Upper lobe of left lung (tissue), 6 donors: Measurements from ENCODE around the gene PLSCR1. TPM values are rescaled to one million over a fixed set of nuclear protein-coding genes. Genes with fewer than 3 reads are reported as not detected.

Experiments
- ATAC-seq, 2 donors: fragments of 200-7000 bp; cut with Tn5 transposase; one replicate each; pipeline ENCODE4 v1.9.1; 2022; ENCODE audit warnings: mild to moderate bottlenecking in 2 of 2, moderate library complexity in 2 of 2; ENCODE audit not compliant: low FRiP score in 2 of 2
- DNase-seq, 2 donors: peaks; one replicate each; pipeline ENCODE4 v3.0.0-alpha.2; 2019 to 2020
- H3K27ac ChIP-seq, 4 donors: fragments of 200-600 bp; sonication (generic); one replicate each; pipeline ENCODE4 v1.5.1; 2016 to 2019
- H3K27me3 ChIP-seq, 4 donors: fragments of 200-600 bp; sonication (generic); one replicate each; pipeline ENCODE4 v1.5.1; 2017 to 2019
- H3K36me3 ChIP-seq, 4 donors: fragments of 200-600 bp; sonication (generic); one replicate each; pipeline ENCODE4 v1.5.1; 2016 to 2019
- H3K4me1 ChIP-seq, 4 donors: fragments of 200-600 bp; sonication (generic); one replicate each; pipeline ENCODE4 v1.5.1; 2018 to 2019
- H3K4me3 ChIP-seq, 4 donors: fragments of 200-600 bp; sonication (generic); one replicate each; pipeline ENCODE4 v1.5.1; 2017 to 2019; ENCODE audit warnings: mild to moderate bottlenecking in 2 of 4, moderate library complexity in 1 of 4
- H3K9me3 ChIP-seq, 4 donors: fragments of 200-600 bp; sonication (generic); one replicate each; pipeline ENCODE4 v1.5.1; 2018 to 2019
- CTCF ChIP-seq, 6 experiments: fragments of 450-650 bp in 4 of 6; fragments of 200-600 bp in 2 of 6; sonication (generic) in 2 of 6; IDR thresholded peaks; one replicate each; pipeline ENCODE4 v1.5.1; 2016 to 2019; ENCODE audit warnings: antibody characterized with exemption in 6 of 6
- EP300 ChIP-seq, 4 donors: sonication (generic); formaldehyde crosslinking; IDR thresholded peaks; one replicate each; pipeline ENCODE4 v1.5.1; 2017; ENCODE audit warnings: antibody characterized with exemption in 4 of 4, control low read depth in 2 of 4
- POLR2A ChIP-seq, 4 donors: fragments of 450-650 bp; IDR thresholded peaks; one replicate each; pipeline ENCODE4 v1.5.1; 2016 to 2017; ENCODE audit warnings: antibody characterized with exemption in 4 of 4, mild to moderate bottlenecking in 2 of 4
- POLR2AphosphoS5 ChIP-seq, 2 donors: sonication (generic); formaldehyde crosslinking; IDR thresholded peaks; one replicate each; pipeline ENCODE4 v1.5.1; 2017; ENCODE audit warnings: antibody characterized with exemption in 2 of 2
- WGBS, 2 donors: methylation state at CpG; one replicate each; pipeline ENCODE4 v1.1.5; 2017 to 2018; 5-methylcytosine and 5-hydroxymethylcytosine counted together
- total RNA-seq, 6 donors: library from RNA; depleted of rRNA in 4 of 6; stranded (reverse); fragments of >200 nt in 4 of 6; gene quantifications; one replicate each; pipeline versions ENCODE4 v1.1.0 to v1.2.1, GENCODE V29; 2016 to 2021
- donor health status: DM: no; HTN: no; CAD: no; lungs with moderate emphysema.
- donor health status: DM: no; HTN: yes; CAD: no; lungs with severe emphysema.

PLSCR1 gene
- total RNA-seq, 6 donors from 2014 or later = 77.4 to 173 (median 97.0) TPM

DNA sequence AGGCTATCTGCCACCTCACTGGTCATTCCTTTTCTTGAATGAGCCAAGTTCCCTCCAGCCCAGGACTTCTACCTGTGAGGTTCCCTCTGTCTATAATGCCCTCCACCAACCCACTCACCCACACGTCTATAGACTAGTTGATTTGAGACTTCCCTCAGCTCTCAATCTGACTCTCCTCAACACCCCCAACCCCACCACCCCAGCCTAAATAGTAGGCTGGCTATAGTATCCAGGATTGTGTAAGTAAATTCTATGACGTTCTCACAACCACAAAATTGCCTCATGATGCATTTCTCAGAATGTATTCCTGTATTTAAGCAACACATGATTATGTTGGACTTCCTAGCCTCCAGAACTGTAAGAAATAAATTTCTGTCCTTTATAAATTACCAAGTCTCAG, 2.2 kb downstream of the PLSCR1 start:
- Histone ChIP-seq H3K4me1 (peaks cover 29 to 52% (median 42%) of the 10 kb centered on the region in 4 donors), H3K4me3 (peak overlapping the region in 3 of 4 donors; percentile 67 to 84 (median 73)), H3K27ac (peak overlapping the region; percentile 47 to 100 (median 97)), H3K27me3 (no peaks in the 10 kb centered on the region), H3K9me3 (no peaks in the 10 kb centered on the region), H3K36me3 (peaks cover 0 to 9% (median 0%) of the 10 kb centered on the region in 4 donors)
- 53 to 57% methylated on average over 2 of the region's 2 CpGs for WGBS, 2 donors
- ATAC-seq (no peak), DNase-seq (no peak)
- TF ChIP-seq CTCF (IDR thresholded peaks at IDR 0.05) (no peak), POLR2AphosphoS5 (IDR thresholded peaks at IDR 0.05) (peak in 1 of 2 donors; percentile 86), EP300 (IDR thresholded peaks at IDR 0.05) (peak in 2 of 4 donors; percentile 20 to 68), POLR2A (IDR thresholded peaks at IDR 0.05) (peak in 2 of 4 donors; percentile 24 to 60)

DNA sequence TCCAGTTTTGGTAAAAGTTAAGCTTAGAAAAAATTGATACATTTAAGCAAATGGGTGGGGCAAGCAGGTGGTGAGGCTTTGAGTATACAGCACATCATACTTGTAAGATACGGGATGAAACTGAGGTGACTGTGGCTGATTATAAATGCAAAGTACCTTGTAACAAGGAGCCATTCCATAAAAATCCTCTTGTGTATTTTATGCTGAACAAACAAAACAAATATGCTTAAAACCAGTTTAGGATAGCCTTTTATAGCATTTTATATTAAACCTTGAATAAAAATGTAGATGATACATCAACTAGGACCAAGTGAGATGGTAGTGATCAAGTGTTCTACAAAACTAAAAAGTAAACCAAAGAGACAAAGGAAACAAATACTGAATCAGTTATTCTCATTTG, 3.4 kb downstream of the PLSCR1 start:
- Histone ChIP-seq H3K36me3 (peaks cover 0 to 9% (median 0%) of the 10 kb centered on the region in 4 donors), H3K27me3 (no peaks in the 10 kb centered on the region), H3K4me1 (peaks cover 40 to 61% (median 48%) of the 10 kb centered on the region in 4 donors), H3K4me3 (peak overlapping the region in 1 of 4 donors; percentile 67), H3K9me3 (no peaks in the 10 kb centered on the region), H3K27ac (peak overlapping the region; percentile 13 to 96 (median 40))
- TF ChIP-seq POLR2AphosphoS5 (IDR thresholded peaks at IDR 0.05) (no peak), CTCF (IDR thresholded peaks at IDR 0.05) (no peak), EP300 (IDR thresholded peaks at IDR 0.05) (no peak), POLR2A (IDR thresholded peaks at IDR 0.05) (no peak)
- 67 to 71% methylated on average over 1 of the region's 1 CpG for WGBS, 2 donors
- DNase-seq = no peak
- ATAC-seq = no peak

- H3K4me1 ChIP-seq = peaks cover 39 to 60% (median 48%) of the 10 kb centered on the region in 4 donors
- H3K36me3 ChIP-seq = peaks cover 0 to 9% (median 0%) of the 10 kb centered on the region in 4 donors
- H3K9me3 ChIP-seq = no peaks in the 10 kb centered on the region
- H3K27ac ChIP-seq = peak overlapping the region in 3 of 4 donors; percentile 13 to 64 (median 26)
- DNase-seq = no peak
- WGBS, 2 donors = 0 to 29% methylated on average over 1 of the region's 1 CpG
- H3K4me3 ChIP-seq = peak overlapping the region in 1 of 4 donors; percentile 67
- ATAC-seq = no peak
- no peak for TF ChIP-seq CTCF (IDR thresholded peaks at IDR 0.05)
- TF ChIP-seq POLR2A (IDR thresholded peaks at IDR 0.05) = no peak
- TF ChIP-seq POLR2AphosphoS5 (IDR thresholded peaks at IDR 0.05) = no peak
- no peak for TF ChIP-seq EP300 (IDR thresholded peaks at IDR 0.05)
- no peaks in the 10 kb centered on the region for H3K27me3 ChIP-seq
Measured at GRCh38 chr3:146540236-146540635, 4.2 kb downstream of the PLSCR1 start.

- peaks cover 0 to 9% (median 0%) of the 10 kb centered on the region in 4 donors for H3K36me3 ChIP-seq
- H3K4me3 ChIP-seq = no peak overlapping the region
- TF ChIP-seq POLR2A (IDR thresholded peaks at IDR 0.05) (no peak), EP300 (IDR thresholded peaks at IDR 0.05) (no peak), POLR2AphosphoS5 (IDR thresholded peaks at IDR 0.05) (no peak), CTCF (IDR thresholded peaks at IDR 0.05) (no peak)
- no peaks in the 10 kb centered on the region for H3K9me3 ChIP-seq
- DNase-seq = no peak
- peaks cover 34 to 54% (median 50%) of the 10 kb centered on the region in 4 donors for H3K4me1 ChIP-seq
- no peak overlapping the region for H3K27ac ChIP-seq
- 32 to 72% methylated on average over 3 of the region's 3 CpGs for WGBS, 2 donors
- H3K27me3 ChIP-seq = no peaks in the 10 kb centered on the region
- no peak for ATAC-seq
Measured at GRCh38 chr3:146539315-146539714, 5.1 kb downstream of the PLSCR1 start.

DNA sequence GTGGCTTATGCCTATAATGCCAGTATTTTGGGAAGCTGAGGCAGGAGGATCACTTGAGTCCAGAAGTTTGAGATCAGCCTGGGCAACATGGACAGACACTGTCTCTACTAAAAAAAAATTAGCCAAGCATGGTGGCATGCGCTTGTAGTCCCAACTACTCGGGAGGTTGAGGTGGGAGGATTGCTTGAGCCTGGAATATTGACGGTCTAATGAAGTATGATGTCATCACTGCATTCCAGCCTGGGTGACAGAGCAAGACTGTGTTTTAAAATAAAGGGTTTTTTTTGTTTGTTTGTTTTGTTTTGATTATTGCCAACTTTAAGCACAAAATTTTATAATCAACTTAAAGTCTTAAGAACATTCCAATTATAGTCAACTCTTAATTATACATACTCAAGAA, 6.8 kb downstream of the PLSCR1 start:
- Histone ChIP-seq H3K27ac (peak overlapping the region in 1 of 4 donors; percentile 49), H3K4me3 (no peak overlapping the region), H3K27me3 (no peaks in the 10 kb centered on the region), H3K9me3 (no peaks in the 10 kb centered on the region), H3K4me1 (peaks cover 27 to 52% (median 46%) of the 10 kb centered on the region in 4 donors), H3K36me3 (peaks cover 0 to 20% (median 2%) of the 10 kb centered on the region in 4 donors)
- 92 to 95% methylated on average over 3 of the region's 3 CpGs for WGBS, 2 donors
- no peak for ATAC-seq
- TF ChIP-seq EP300 (IDR thresholded peaks at IDR 0.05) (no peak), POLR2A (IDR thresholded peaks at IDR 0.05) (no peak), POLR2AphosphoS5 (IDR thresholded peaks at IDR 0.05) (no peak), CTCF (IDR thresholded peaks at IDR 0.05) (no peak)
- no peak for DNase-seq
